ENCODE results near the gene GRXCR2. TPM values are rescaled to one million over a fixed set of nuclear protein-coding genes. Genes with fewer than 3 reads are reported as not detected.
"Not testable (repeated sequence)": the region's sequence is repeated elsewhere in the genome, so short reads cannot be mapped to it uniquely, and the experiment has no call there.

The GRXCR2 gene
- total RNA-seq, 1 donor from 2014 or later: not detected

DNA sequence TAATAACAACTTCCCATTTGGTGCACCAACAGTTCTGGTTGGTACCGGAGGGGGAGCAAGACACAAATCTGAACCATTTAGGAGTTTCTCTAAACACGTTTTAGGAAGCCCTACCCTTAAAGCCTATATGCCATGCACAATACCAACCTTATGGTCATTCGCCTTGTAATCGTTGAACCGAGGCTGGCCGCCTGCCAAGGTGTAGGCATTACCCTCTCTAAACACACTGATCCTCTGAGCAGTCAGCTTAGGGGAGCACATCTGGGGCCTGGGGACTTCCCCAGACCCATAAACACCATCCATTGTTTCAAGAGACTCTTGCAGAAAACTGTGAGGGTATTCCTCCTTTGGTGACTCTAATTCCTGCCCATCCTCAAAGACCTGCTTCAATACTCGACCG is 328 bp downstream of the GRXCR2 start:
- no peak overlapping the region for H3K9ac ChIP-seq (ENCODE audit: low read length)
- Mint-ChIP-seq H3K4me3 (ENCODE audit: unreplicated experiment) (no peak overlapping the region), H3K9me3 (ENCODE audit: unreplicated experiment) (peaks cover 2% of the 10 kb centered on the region), H3K27ac (ENCODE audit: unreplicated experiment) (no peak overlapping the region), H3K4me1 (ENCODE audit: low read depth, unreplicated experiment) (no peaks in the 10 kb centered on the region), H3K36me3 (ENCODE audit: low read depth, unreplicated experiment) (no peaks in the 10 kb centered on the region), H3K27me3 (ENCODE audit: low read depth, unreplicated experiment) (no peaks in the 10 kb centered on the region)
- H3K4me3 ChIP-seq (ENCODE audit: insufficient read depth, low read depth, low read length): no peak overlapping the region
- no peak for TF ChIP-seq EZH2 (IDR thresholded peaks at IDR 0.05; ENCODE audit: insufficient read depth, low read length)
- no peaks in the 10 kb centered on the region for H3K36me3 ChIP-seq (ENCODE audit: insufficient read depth, low read length)
- H3K4me2 ChIP-seq (ENCODE audit: low read length): no peak overlapping the region
- H3K79me2 ChIP-seq (ENCODE audit: insufficient read depth, low read length): no peaks in the 10 kb centered on the region
- H3K27me3 ChIP-seq (ENCODE audit: insufficient read depth, low read length): no peaks in the 10 kb centered on the region
- no peaks in the 10 kb centered on the region for H3K4me1 ChIP-seq (ENCODE audit: insufficient read depth, low read length)
- no peaks in the 10 kb centered on the region for H4K20me1 ChIP-seq (ENCODE audit: insufficient read depth, low read length)
- DNase-seq (ENCODE audit: low read depth) (no peak), FAIRE-seq (no peak)
- no peaks in the 10 kb centered on the region for H3K9me3 ChIP-seq (ENCODE audit: insufficient read depth, low read depth, low read length)
- no peak overlapping the region for H2AFZ ChIP-seq (ENCODE audit: low read depth, low read length)
- no peak overlapping the region for H3K27ac ChIP-seq (ENCODE audit: low read depth, low read length)

DNA sequence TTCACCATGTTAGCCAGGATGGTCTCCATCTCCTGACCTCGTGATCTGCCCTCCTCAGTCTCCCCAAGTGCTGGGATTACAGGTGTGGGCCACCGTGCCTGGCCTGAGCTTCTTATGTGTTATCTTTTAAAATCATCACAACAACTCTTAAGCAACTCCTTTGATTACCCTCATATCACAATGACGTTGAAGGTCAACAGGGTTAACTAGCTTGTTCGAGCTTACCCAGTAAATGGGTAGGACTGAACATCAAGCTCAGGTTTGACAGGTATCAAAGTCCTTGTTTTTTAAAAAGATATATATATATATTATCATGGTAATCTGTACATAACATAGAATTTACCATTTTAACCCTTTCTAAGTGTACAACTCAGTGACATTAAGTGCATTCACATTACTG is 3.1 kb downstream of the GRXCR2 start:
- H2AFZ ChIP-seq (ENCODE audit: low read depth, low read length): no peak overlapping the region
- H3K9ac ChIP-seq (ENCODE audit: low read length): no peak overlapping the region
- H3K27ac ChIP-seq (ENCODE audit: low read depth, low read length): no peak overlapping the region
- no peaks in the 10 kb centered on the region for H3K27me3 Mint-ChIP-seq (ENCODE audit: low read depth, unreplicated experiment)
- no peak for FAIRE-seq
- no peaks in the 10 kb centered on the region for H3K4me1 Mint-ChIP-seq (ENCODE audit: low read depth, unreplicated experiment)
- H3K36me3 Mint-ChIP-seq (ENCODE audit: low read depth, unreplicated experiment): no peaks in the 10 kb centered on the region
- no peaks in the 10 kb centered on the region for H3K79me2 ChIP-seq (ENCODE audit: insufficient read depth, low read length)
- peaks cover 6% of the 10 kb centered on the region for H3K9me3 Mint-ChIP-seq (ENCODE audit: unreplicated experiment)
- H3K27ac Mint-ChIP-seq (ENCODE audit: unreplicated experiment): no peak overlapping the region
- no peaks in the 10 kb centered on the region for H4K20me1 ChIP-seq (ENCODE audit: insufficient read depth, low read length)
- H3K4me3 ChIP-seq (ENCODE audit: insufficient read depth, low read depth, low read length): no peak overlapping the region
- DNase-seq (ENCODE audit: low read depth): no peak
- H3K36me3 ChIP-seq (ENCODE audit: insufficient read depth, low read length): no peaks in the 10 kb centered on the region
- no peaks in the 10 kb centered on the region for H3K9me3 ChIP-seq (ENCODE audit: insufficient read depth, low read depth, low read length)
- no peaks in the 10 kb centered on the region for H3K27me3 ChIP-seq (ENCODE audit: insufficient read depth, low read length)
- H3K4me2 ChIP-seq (ENCODE audit: low read length): no peak overlapping the region
- no peak overlapping the region for H3K4me3 Mint-ChIP-seq (ENCODE audit: unreplicated experiment)
- no peaks in the 10 kb centered on the region for H3K4me1 ChIP-seq (ENCODE audit: insufficient read depth, low read length)
- no peak for TF ChIP-seq EZH2 (IDR thresholded peaks at IDR 0.05; ENCODE audit: insufficient read depth, low read length)
- TF ChIP-seq, protein P1, sequence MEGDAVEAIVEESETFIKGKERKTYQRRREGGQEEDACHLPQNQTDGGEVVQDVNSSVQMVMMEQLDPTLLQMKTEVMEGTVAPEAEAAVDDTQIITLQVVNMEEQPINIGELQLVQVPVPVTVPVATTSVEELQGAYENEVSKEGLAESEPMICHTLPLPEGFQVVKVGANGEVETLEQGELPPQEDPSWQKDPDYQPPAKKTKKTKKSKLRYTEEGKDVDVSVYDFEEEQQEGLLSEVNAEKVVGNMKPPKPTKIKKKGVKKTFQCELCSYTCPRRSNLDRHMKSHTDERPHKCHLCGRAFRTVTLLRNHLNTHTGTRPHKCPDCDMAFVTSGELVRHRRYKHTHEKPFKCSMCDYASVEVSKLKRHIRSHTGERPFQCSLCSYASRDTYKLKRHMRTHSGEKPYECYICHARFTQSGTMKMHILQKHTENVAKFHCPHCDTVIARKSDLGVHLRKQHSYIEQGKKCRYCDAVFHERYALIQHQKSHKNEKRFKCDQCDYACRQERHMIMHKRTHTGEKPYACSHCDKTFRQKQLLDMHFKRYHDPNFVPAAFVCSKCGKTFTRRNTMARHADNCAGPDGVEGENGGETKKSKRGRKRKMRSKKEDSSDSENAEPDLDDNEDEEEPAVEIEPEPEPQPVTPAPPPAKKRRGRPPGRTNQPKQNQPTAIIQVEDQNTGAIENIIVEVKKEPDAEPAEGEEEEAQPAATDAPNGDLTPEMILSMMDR (IDR thresholded peaks at IDR 0.05; ENCODE audit: insufficient read depth, low read depth, low read length): no peak

DNA sequence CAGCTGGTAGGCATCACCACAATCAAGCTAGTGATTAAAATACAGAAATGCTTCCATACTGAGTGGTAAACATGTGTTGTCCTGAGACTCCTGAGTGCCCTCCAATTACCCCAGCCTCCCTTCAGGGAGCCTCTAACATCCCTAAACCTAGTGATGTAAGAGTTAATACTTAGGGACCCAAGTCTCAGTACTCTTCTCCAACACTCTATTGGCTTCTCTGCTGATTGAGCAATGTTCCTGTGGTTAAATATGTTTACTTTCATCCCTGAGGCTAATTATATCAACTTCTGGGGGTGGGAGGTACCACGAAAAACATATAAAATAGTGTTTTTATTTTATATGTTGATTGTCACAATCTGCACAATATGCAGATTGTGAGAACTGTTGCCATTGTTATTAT is 5.0 kb downstream of the GRXCR2 start:
- Histone ChIP-seq H3K9me3 (ENCODE audit: insufficient read depth, low read depth, low read length) (no peaks in the 10 kb centered on the region), H3K27me3 (ENCODE audit: insufficient read depth, low read length) (no peaks in the 10 kb centered on the region), H3K9ac (ENCODE audit: low read length) (no peak overlapping the region), H3K79me2 (ENCODE audit: insufficient read depth, low read length) (no peaks in the 10 kb centered on the region), H3K36me3 (ENCODE audit: insufficient read depth, low read length) (no peaks in the 10 kb centered on the region), H3K4me2 (ENCODE audit: low read length) (no peak overlapping the region), H3K27ac (ENCODE audit: low read depth, low read length) (no peak overlapping the region), H3K4me3 (ENCODE audit: insufficient read depth, low read depth, low read length) (no peak overlapping the region), H2AFZ (ENCODE audit: low read depth, low read length) (no peak overlapping the region), H4K20me1 (ENCODE audit: insufficient read depth, low read length) (no peaks in the 10 kb centered on the region), H3K4me1 (ENCODE audit: insufficient read depth, low read length) (no peaks in the 10 kb centered on the region)
- Mint-ChIP-seq H3K9me3 (ENCODE audit: unreplicated experiment) (peaks cover 18% of the 10 kb centered on the region), H3K36me3 (ENCODE audit: low read depth, unreplicated experiment) (no peaks in the 10 kb centered on the region), H3K4me3 (ENCODE audit: unreplicated experiment) (no peak overlapping the region), H3K4me1 (ENCODE audit: low read depth, unreplicated experiment) (no peaks in the 10 kb centered on the region), H3K27me3 (ENCODE audit: low read depth, unreplicated experiment) (no peaks in the 10 kb centered on the region), H3K27ac (ENCODE audit: unreplicated experiment) (no peak overlapping the region)
- FAIRE-seq (no peak), DNase-seq (ENCODE audit: low read depth) (no peak)
- TF ChIP-seq, protein P1 (IDR thresholded peaks at IDR 0.05; ENCODE audit: insufficient read depth, low read depth, low read length): no peak
- no peak for TF ChIP-seq EZH2 (IDR thresholded peaks at IDR 0.05; ENCODE audit: insufficient read depth, low read length)

DNA sequence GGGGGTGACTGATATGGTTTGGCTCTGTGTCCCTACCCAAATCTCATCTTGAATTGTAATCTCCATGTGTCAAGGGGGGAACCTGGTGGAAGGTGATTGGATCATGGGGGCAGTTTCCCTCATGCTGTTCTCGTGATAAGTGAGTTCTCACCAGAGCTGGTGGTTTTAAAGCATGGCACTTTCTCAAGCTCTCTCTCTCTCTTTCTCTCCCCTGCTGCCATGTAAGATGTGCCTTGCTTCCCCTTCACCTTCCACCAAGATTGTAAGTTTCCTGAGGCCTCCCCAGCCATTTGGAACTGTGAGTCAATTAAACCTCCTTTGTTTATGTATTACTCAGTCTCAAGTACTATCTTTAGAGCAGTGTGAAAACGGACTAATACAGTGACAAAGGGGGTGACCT is 8.4 kb downstream of the GRXCR2 start:
- not testable (repeated sequence) for H2AFZ ChIP-seq (ENCODE audit: low read depth, low read length); H3K27me3 ChIP-seq (ENCODE audit: insufficient read depth, low read length); H3K27ac ChIP-seq (ENCODE audit: low read depth, low read length); H3K27me3 Mint-ChIP-seq (ENCODE audit: low read depth, unreplicated experiment); H3K9me3 ChIP-seq (ENCODE audit: insufficient read depth, low read depth, low read length); H3K4me3 Mint-ChIP-seq (ENCODE audit: unreplicated experiment); H4K20me1 ChIP-seq (ENCODE audit: insufficient read depth, low read length); H3K36me3 Mint-ChIP-seq (ENCODE audit: low read depth, unreplicated experiment); H3K4me1 ChIP-seq (ENCODE audit: insufficient read depth, low read length); H3K27ac Mint-ChIP-seq (ENCODE audit: unreplicated experiment); H3K4me3 ChIP-seq (ENCODE audit: insufficient read depth, low read depth, low read length); H3K9ac ChIP-seq (ENCODE audit: low read length); H3K4me1 Mint-ChIP-seq (ENCODE audit: low read depth, unreplicated experiment); DNase-seq (ENCODE audit: low read depth); H3K79me2 ChIP-seq (ENCODE audit: insufficient read depth, low read length); FAIRE-seq; H3K36me3 ChIP-seq (ENCODE audit: insufficient read depth, low read length); H3K4me2 ChIP-seq (ENCODE audit: low read length)
- peaks cover 17% of the 10 kb centered on the region for H3K9me3 Mint-ChIP-seq (ENCODE audit: unreplicated experiment)

Data from astrocyte (in vitro differentiated cells and primary cell).